Activated T-helper 1 cell treated with anti-CD3 and anti-CD28 coated beads, Interleukin-12 subunit alpha, Interleukin-12 subunit beta, Interleukin-2, Interleukin-4 antibody, amounts not matched to agents 30 ng/mL and 10 ng/mL and 1 ng/mL, durations not matched to agents 14 hours and 24 hours and 36 hours (primary cell): ENCODE results near the gene TEX2. TPM values are rescaled to one million over a fixed set of nuclear protein-coding genes. Genes with fewer than 3 reads are reported as not detected.

Experiments used
- DNase-seq: peaks from one replicate; pipeline ENCODE4 v3.0.0; 2021; ENCODE audit warnings: low spot score
- H3K27ac Mint-ChIP-seq: one replicate; pipeline ENCODE4 v1.8.0; 2021; ENCODE audit warnings: mild to moderate bottlenecking, mixed read lengths
- H3K27me3 Mint-ChIP-seq: one replicate; pipeline ENCODE4 v1.8.0; 2022; ENCODE audit warnings: mild to moderate bottlenecking, moderate library complexity, mixed read lengths; ENCODE audit not compliant: insufficient read depth
- H3K36me3 Mint-ChIP-seq: one replicate; pipeline ENCODE4 v1.8.0; 2021; ENCODE audit warnings: low read depth, mixed read lengths
- H3K4me1 Mint-ChIP-seq: one replicate; pipeline ENCODE4 v1.8.0; 2021; ENCODE audit warnings: low read depth, mixed read lengths
- H3K4me3 Mint-ChIP-seq: one replicate; pipeline ENCODE4 v1.8.0; 2021; ENCODE audit warnings: mild to moderate bottlenecking, moderate library complexity, mixed read lengths
- H3K9me3 Mint-ChIP-seq: one replicate; pipeline ENCODE4 v1.8.0; 2021; ENCODE audit warnings: mixed read lengths
- intact Hi-C: fragments of 100-400 bp; cut with micrococcal nuclease; formaldehyde crosslinking; loops from one replicate; pipeline ENCODE4 v1.15.1; 2024
- total RNA-seq: library from RNA; stranded (reverse); gene quantifications from 2 replicates; pipeline ENCODE4 v1.2.3, GENCODE V29; 2022

Gene TEX2
- total RNA-seq, 1 donor from 2014 or later = 20.6 TPM

GRCh38 chr17:64162554-64162953 lies 100.5 kb downstream of the TEX2 start:
- no peak for DNase-seq
- Mint-ChIP-seq H3K27me3 (no peaks in the 10 kb centered on the region), H3K36me3 (peaks cover 3% of the 10 kb centered on the region), H3K4me1 (no peaks in the 10 kb centered on the region), H3K9me3 (no peaks in the 10 kb centered on the region), H3K27ac (no peak overlapping the region), H3K4me3 (no peak overlapping the region)
- intact Hi-C loops = no loop called here

- Mint-ChIP-seq H3K4me3 (no peak overlapping the region), H3K27ac (no peak overlapping the region), H3K36me3 (peaks cover 3% of the 10 kb centered on the region), H3K27me3 (no peaks in the 10 kb centered on the region), H3K4me1 (no peaks in the 10 kb centered on the region), H3K9me3 (no peaks in the 10 kb centered on the region)
- intact Hi-C loops = no loop called here
- no peak for DNase-seq
These were observed 101.5 kb downstream of the TEX2 start for GRCh38 chr17:64161380-64162176.

- Mint-ChIP-seq H3K4me1 (no peaks in the 10 kb centered on the region), H3K27ac (no peak overlapping the region), H3K9me3 (no peaks in the 10 kb centered on the region), H3K4me3 (no peak overlapping the region), H3K27me3 (no peaks in the 10 kb centered on the region), H3K36me3 (peaks cover 2% of the 10 kb centered on the region)
- intact Hi-C loops = no loop called here
- no peak for DNase-seq
These were observed 102.7 kb downstream of the TEX2 start for GRCh38 chr17:64160378-64160777.

GRCh38 chr17:64158831-64159590 lies 104.0 kb downstream of the TEX2 start:
- Mint-ChIP-seq H3K36me3 (no peaks in the 10 kb centered on the region), H3K9me3 (no peaks in the 10 kb centered on the region), H3K27me3 (no peaks in the 10 kb centered on the region), H3K27ac (no peak overlapping the region), H3K4me1 (no peaks in the 10 kb centered on the region), H3K4me3 (no peak overlapping the region)
- intact Hi-C loops = no loop called here
- DNase-seq = no peak

GRCh38 chr17:64158406-64158805 lies 104.7 kb downstream of the TEX2 start:
- no peak for DNase-seq
- Mint-ChIP-seq H3K9me3 (no peaks in the 10 kb centered on the region), H3K4me1 (no peaks in the 10 kb centered on the region), H3K4me3 (no peak overlapping the region), H3K27me3 (no peaks in the 10 kb centered on the region), H3K36me3 (no peaks in the 10 kb centered on the region), H3K27ac (no peak overlapping the region)
- intact Hi-C loops = no loop called here

GRCh38 chr17:64157669-64158180 lies 105.3 kb downstream of the TEX2 start:
- Mint-ChIP-seq H3K4me1 (no peaks in the 10 kb centered on the region), H3K27ac (no peak overlapping the region), H3K9me3 (no peaks in the 10 kb centered on the region), H3K4me3 (no peak overlapping the region), H3K27me3 (no peaks in the 10 kb centered on the region), H3K36me3 (peaks cover 7% of the 10 kb centered on the region)
- DNase-seq = no peak
- intact Hi-C loops = no loop called here

- H3K9me3 Mint-ChIP-seq = no peaks in the 10 kb centered on the region
- intact Hi-C loops = no loop called here
- H3K36me3 Mint-ChIP-seq = peaks cover 12% of the 10 kb centered on the region
- H3K4me3 Mint-ChIP-seq = no peak overlapping the region
- no peak overlapping the region for H3K27ac Mint-ChIP-seq
- DNase-seq = no peak
- H3K4me1 Mint-ChIP-seq = no peaks in the 10 kb centered on the region
- H3K27me3 Mint-ChIP-seq = no peaks in the 10 kb centered on the region
These were observed 106.4 kb downstream of the TEX2 start for GRCh38 chr17:64156670-64157069.

GRCh38 chr17:64155751-64156544 lies 107.1 kb downstream of the TEX2 start:
- Mint-ChIP-seq H3K4me1 (no peaks in the 10 kb centered on the region), H3K27ac (no peak overlapping the region), H3K9me3 (no peaks in the 10 kb centered on the region), H3K36me3 (peaks cover 12% of the 10 kb centered on the region), H3K4me3 (no peak overlapping the region), H3K27me3 (no peaks in the 10 kb centered on the region)
- intact Hi-C loops = no loop called here
- no peak for DNase-seq

- no peaks in the 10 kb centered on the region for H3K9me3 Mint-ChIP-seq
- intact Hi-C loops = no loop called here
- no peaks in the 10 kb centered on the region for H3K4me1 Mint-ChIP-seq
- H3K4me3 Mint-ChIP-seq = no peak overlapping the region
- H3K27ac Mint-ChIP-seq = no peak overlapping the region
- DNase-seq = no peak
- H3K36me3 Mint-ChIP-seq = peaks cover 14% of the 10 kb centered on the region
- no peaks in the 10 kb centered on the region for H3K27me3 Mint-ChIP-seq
These were observed 107.9 kb downstream of the TEX2 start for GRCh38 chr17:64155129-64155528.

GRCh38 chr17:64154717-64155116 lies 108.3 kb downstream of the TEX2 start:
- H3K27ac Mint-ChIP-seq = no peak overlapping the region
- H3K36me3 Mint-ChIP-seq = peaks cover 17% of the 10 kb centered on the region
- no peaks in the 10 kb centered on the region for H3K27me3 Mint-ChIP-seq
- no peaks in the 10 kb centered on the region for H3K9me3 Mint-ChIP-seq
- DNase-seq = no peak
- H3K4me1 Mint-ChIP-seq = no peaks in the 10 kb centered on the region
- H3K4me3 Mint-ChIP-seq = no peak overlapping the region
- intact Hi-C loops = no loop called here

GRCh38 chr17:64154313-64154695 lies 108.8 kb downstream of the TEX2 start:
- intact Hi-C loops = no loop called here
- H3K27ac Mint-ChIP-seq = no peak overlapping the region
- no peaks in the 10 kb centered on the region for H3K27me3 Mint-ChIP-seq
- no peaks in the 10 kb centered on the region for H3K4me1 Mint-ChIP-seq
- no peak overlapping the region for H3K4me3 Mint-ChIP-seq
- H3K36me3 Mint-ChIP-seq = peaks cover 17% of the 10 kb centered on the region
- DNase-seq = no peak
- H3K9me3 Mint-ChIP-seq = no peaks in the 10 kb centered on the region

GRCh38 chr17:64153565-64154312 lies 109.3 kb downstream of the TEX2 start:
- Mint-ChIP-seq H3K27me3 (no peaks in the 10 kb centered on the region), H3K9me3 (no peaks in the 10 kb centered on the region), H3K4me3 (no peak overlapping the region), H3K27ac (no peak overlapping the region), H3K4me1 (peaks cover under 1% of the 10 kb centered on the region), H3K36me3 (peaks cover 21% of the 10 kb centered on the region)
- intact Hi-C loops = no loop called here
- no peak for DNase-seq
